ENCODE results near the gene PPM1J. TPM values are rescaled to one million over a fixed set of nuclear protein-coding genes. Genes with fewer than 3 reads are reported as not detected.

PPM1J gene
- total and polyA plus RNA-seq, 9 of the 15 experiments (the other 6 are each of a cell fraction or from before 2014, with no cell fraction given) = 0.25 to 10.5 (median 4.2) TPM

- ATAC-seq (peak; percentile 77), FAIRE-seq (peak; percentile 98), DNase-seq (ENCODE audit: extremely low read depth in 1 of 4, low spot score in 3 of 4) (peak; percentile 94 to 100 (median 96))
- Histone ChIP-seq H4K20me1 (replicated peaks; ENCODE audit: control insufficient read depth, insufficient read depth, low read length) (no peaks in the 10 kb centered on the region), H2AFZ (ENCODE audit: low read depth, low read length) (peak overlapping the region; percentile 46; the same call in 1 of the 2 replicates), H3K36me3 (ENCODE audit: control insufficient read depth, insufficient read depth, low read length) (peaks cover 78% of the 10 kb centered on the region), H3K79me2 (ENCODE audit: control insufficient read depth, insufficient read depth, low read length) (peaks cover 58% of the 10 kb centered on the region), H3K9me1 (ENCODE audit: control insufficient read depth, insufficient read depth, low read length) (no peaks in the 10 kb centered on the region), H3K4me2 (ENCODE audit: insufficient read depth, low read length) (peak overlapping the region; percentile 73), H3K27me3 (ENCODE audit: control insufficient read depth in 2 of 2, insufficient read depth in 2 of 2, low read length in 2 of 2) (no peaks in the 10 kb centered on the region), H3K27ac (ENCODE audit: extremely low read depth, low read depth, low read length) (peak overlapping the region; percentile 97), H3K4me1 (replicated peaks in 1 of 2; ENCODE audit: control insufficient read depth in 2 of 2, insufficient read depth in 2 of 2, low read length in 2 of 2) (peaks cover 87 to 89% of the 10 kb centered on the region in 2 experiments), H3K9me3 (replicated peaks; ENCODE audit: control insufficient read depth, insufficient read depth, low read depth, low read length) (no peaks in the 10 kb centered on the region), H3K4me3 (peak overlapping the region; percentile 4; the same call in 1 of the 2 replicates), H3K9ac (ENCODE audit: insufficient read depth in 1 of 2, low read depth in 2 of 2, low read length in 2 of 2) (peak overlapping the region; percentile 82 to 88)
- intact Hi-C loops (cut with micrococcal nuclease) = loop anchor here (10.0 kb wide), 1 partner anchor 236 kb away; no protein-coding TSS in a partner anchor
- POLR2A ChIA-PET = interaction anchor here (0.6 to 8.7 kb wide), 14 partner anchors 8 to 525 kb away, joined by 3 to 104 read pairs (median 4); partner anchors contain the start of genes MOV10 and PPM1J
- CTCF ChIA-PET (ENCODE audit: low intra/inter-chr PET ratio) = no interaction called here
- in situ Hi-C loops (cut with MboI) = no loop called here
- 2% methylated on average over 7 of the region's 7 CpGs for WGBS (ENCODE audit: insufficient coverage, low coverage, missing lambda C conversion rate)
- TSS peak; percentile 40 for BruUV-seq (replicated peaks)
- TF ChIP-seq IRF2 (CRISPR knock-in tag; IDR thresholded peaks at IDR 0.05) = no peak
- TF ChIP-seq POU5F1 (IDR thresholded peaks at IDR 0.05; ENCODE audit: borderline replicate concordance, low read depth, low read length, partially characterized antibody) = no peak
- no peak for TF ChIP-seq ARHGAP35 (IDR thresholded peaks at IDR 0.05; ENCODE audit: partially characterized antibody)
- TF ChIP-seq TFAM (CRISPR knock-in tag; conservative IDR thresholded peaks at IDR 0.05) = no peak
- peak; percentile 47; the same call in 1 of the 2 replicates for TF ChIP-seq KAT7 (CRISPR knock-in tag; IDR thresholded peaks at IDR 0.05; ENCODE audit: borderline replicate concordance)
- peak; percentile 85 to 87 for TF ChIP-seq FOXK2 (conservative IDR thresholded peaks at IDR 0.05 in 1 of 2, IDR thresholded peaks at IDR 0.05 in 1 of 2; ENCODE audit: low read depth in 2 of 2)
- peak; percentile 63 for TF ChIP-seq MEIS2 (IDR thresholded peaks at IDR 0.05; ENCODE audit: partially characterized antibody)
- TF ChIP-seq, protein P1, sequence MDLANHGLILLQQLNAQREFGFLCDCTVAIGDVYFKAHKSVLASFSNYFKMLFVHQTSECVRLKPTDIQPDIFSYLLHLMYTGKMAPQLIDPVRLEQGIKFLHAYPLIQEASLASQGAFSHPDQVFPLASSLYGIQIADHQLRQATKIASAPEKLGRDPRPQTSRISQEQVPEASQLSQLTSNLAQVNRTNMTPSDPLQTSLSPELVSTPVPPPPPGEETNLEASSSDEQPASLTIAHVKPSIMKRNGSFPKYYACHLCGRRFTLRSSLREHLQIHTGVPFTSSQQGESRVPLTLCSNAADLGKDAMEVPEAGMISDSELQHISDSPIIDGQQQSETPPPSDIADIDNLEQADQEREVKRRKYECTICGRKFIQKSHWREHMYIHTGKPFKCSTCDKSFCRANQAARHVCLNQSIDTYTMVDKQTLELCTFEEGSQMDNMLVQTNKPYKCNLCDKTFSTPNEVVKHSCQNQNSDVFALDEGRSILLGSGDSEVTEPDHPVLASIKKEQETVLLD (IDR thresholded peaks at IDR 0.05) = peak; percentile 90
- no peak for TF ChIP-seq ZNF551 (CRISPR knock-in tag; IDR thresholded peaks at IDR 0.05)
- TF ChIP-seq, protein P2, sequence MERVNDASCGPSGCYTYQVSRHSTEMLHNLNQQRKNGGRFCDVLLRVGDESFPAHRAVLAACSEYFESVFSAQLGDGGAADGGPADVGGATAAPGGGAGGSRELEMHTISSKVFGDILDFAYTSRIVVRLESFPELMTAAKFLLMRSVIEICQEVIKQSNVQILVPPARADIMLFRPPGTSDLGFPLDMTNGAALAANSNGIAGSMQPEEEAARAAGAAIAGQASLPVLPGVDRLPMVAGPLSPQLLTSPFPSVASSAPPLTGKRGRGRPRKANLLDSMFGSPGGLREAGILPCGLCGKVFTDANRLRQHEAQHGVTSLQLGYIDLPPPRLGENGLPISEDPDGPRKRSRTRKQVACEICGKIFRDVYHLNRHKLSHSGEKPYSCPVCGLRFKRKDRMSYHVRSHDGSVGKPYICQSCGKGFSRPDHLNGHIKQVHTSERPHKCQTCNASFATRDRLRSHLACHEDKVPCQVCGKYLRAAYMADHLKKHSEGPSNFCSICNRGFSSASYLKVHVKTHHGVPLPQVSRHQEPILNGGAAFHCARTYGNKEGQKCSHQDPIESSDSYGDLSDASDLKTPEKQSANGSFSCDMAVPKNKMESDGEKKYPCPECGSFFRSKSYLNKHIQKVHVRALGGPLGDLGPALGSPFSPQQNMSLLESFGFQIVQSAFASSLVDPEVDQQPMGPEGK (CRISPR knock-in tag; IDR thresholded peaks at IDR 0.05; ENCODE audit: borderline replicate concordance) = peak; percentile 86; the same call in 1 of the 2 replicates
- peak; percentile 23; the same call in 1 of the 2 replicates for TF ChIP-seq E2F3 (CRISPR knock-in tag; IDR thresholded peaks at IDR 0.05)
Measured at GRCh38 chr1:112700290-112701226, 14.6 kb downstream of the PPM1J start.
